Astrocyte (in vitro differentiated cells and primary cell): ENCODE results near the gene NPTN. TPM values are rescaled to one million over a fixed set of nuclear protein-coding genes. Genes with fewer than 3 reads are reported as not detected.

Experiments used
- DNase-seq: peaks from one replicate; pipeline ENCODE4 v3.0.0-alpha.2; 2010; ENCODE audit warnings: low read depth
- FAIRE-seq: peaks from 2 replicates; lab custom pipeline; 2011; peaks lifted over from hg19 to GRCh38; lab: Jason Lieb, UNC
- H2AFZ ChIP-seq: 2 replicates; pipeline ENCODE4 v1.6.0; 2012; ENCODE audit warnings: low read depth, low read length, inconsistent platforms
- H3K27ac ChIP-seq: 2 replicates; pipeline ENCODE4 v1.5.1; 2011; ENCODE audit warnings: low read depth, low read length, inconsistent platforms
- H3K27me3 ChIP-seq: 2 replicates; pipeline ENCODE4 v1.6.0; 2011; ENCODE audit warnings: low read length, inconsistent platforms; ENCODE audit not compliant: insufficient read depth
- H3K36me3 ChIP-seq: 2 replicates; pipeline ENCODE4 v1.5.1; 2011; ENCODE audit warnings: low read length, inconsistent platforms; ENCODE audit not compliant: insufficient read depth
- H3K4me1 ChIP-seq: 2 replicates; pipeline ENCODE4 v1.5.1; 2011; ENCODE audit warnings: low read length, inconsistent platforms; ENCODE audit not compliant: insufficient read depth
- H3K4me2 ChIP-seq: 2 replicates; pipeline ENCODE4 v1.6.0; 2012; ENCODE audit warnings: low read length, inconsistent platforms
- H3K4me3 ChIP-seq: 2 replicates; pipeline ENCODE4 v1.5.1; 2011; ENCODE audit warnings: low read depth, mild to moderate bottlenecking, low read length, inconsistent platforms; ENCODE audit not compliant: insufficient read depth
- H3K79me2 ChIP-seq: 2 replicates; pipeline ENCODE4 v1.6.0; 2012; ENCODE audit warnings: mild to moderate bottlenecking, low read length, inconsistent platforms; ENCODE audit not compliant: insufficient read depth
- H3K9ac ChIP-seq: 2 replicates; pipeline ENCODE4 v1.6.0; 2012; ENCODE audit warnings: mild to moderate bottlenecking, low read length, inconsistent platforms
- H3K9me3 ChIP-seq: 2 replicates; pipeline ENCODE4 v1.5.1; 2012; ENCODE audit warnings: low read depth, mild to moderate bottlenecking, low read length, inconsistent platforms; ENCODE audit not compliant: insufficient read depth
- H4K20me1 ChIP-seq: 2 replicates; pipeline ENCODE4 v1.6.0; 2012; ENCODE audit warnings: low read length, inconsistent platforms; ENCODE audit not compliant: insufficient read depth
- H3K27ac Mint-ChIP-seq: one replicate; pipeline ENCODE4 v1.8.0; 2021; ENCODE audit warnings: mild to moderate bottlenecking, mixed read lengths; ENCODE audit not compliant: unreplicated experiment
- H3K27me3 Mint-ChIP-seq: one replicate; pipeline ENCODE4 v1.8.0; 2021; ENCODE audit warnings: low read depth, mixed read lengths; ENCODE audit not compliant: unreplicated experiment
- H3K36me3 Mint-ChIP-seq: one replicate; pipeline ENCODE4 v1.8.0; 2021; ENCODE audit warnings: low read depth, mixed read lengths; ENCODE audit not compliant: unreplicated experiment
- H3K4me1 Mint-ChIP-seq: one replicate; pipeline ENCODE4 v1.8.0; 2021; ENCODE audit warnings: low read depth, mixed read lengths; ENCODE audit not compliant: unreplicated experiment
- H3K4me3 Mint-ChIP-seq: one replicate; pipeline ENCODE4 v1.8.0; 2021; ENCODE audit warnings: mild to moderate bottlenecking, moderate library complexity, mixed read lengths; ENCODE audit not compliant: unreplicated experiment
- H3K9me3 Mint-ChIP-seq: one replicate; pipeline ENCODE4 v1.8.0; 2021; ENCODE audit warnings: mild to moderate bottlenecking, mixed read lengths; ENCODE audit not compliant: unreplicated experiment
- CTCF ChIP-seq: IDR thresholded peaks from 2 replicates; pipeline ENCODE4 v1.5.1; 2011; ENCODE audit warnings: low read depth, mild to moderate bottlenecking, inconsistent platforms, low read length, moderate library complexity; ENCODE audit not compliant: insufficient read depth
- EZH2 ChIP-seq: IDR thresholded peaks from 2 replicates; pipeline ENCODE4 v1.6.1; 2012; ENCODE audit warnings: mild to moderate bottlenecking, low read length, inconsistent platforms; ENCODE audit not compliant: insufficient read depth
- total RNA-seq: library from RNA; stranded (reverse); gene quantifications from 2 replicates; pipeline ENCODE4 v1.2.1, GENCODE V29; 2021

The NPTN gene
- total RNA-seq, 1 donor from 2014 or later: 281 TPM

DNA sequence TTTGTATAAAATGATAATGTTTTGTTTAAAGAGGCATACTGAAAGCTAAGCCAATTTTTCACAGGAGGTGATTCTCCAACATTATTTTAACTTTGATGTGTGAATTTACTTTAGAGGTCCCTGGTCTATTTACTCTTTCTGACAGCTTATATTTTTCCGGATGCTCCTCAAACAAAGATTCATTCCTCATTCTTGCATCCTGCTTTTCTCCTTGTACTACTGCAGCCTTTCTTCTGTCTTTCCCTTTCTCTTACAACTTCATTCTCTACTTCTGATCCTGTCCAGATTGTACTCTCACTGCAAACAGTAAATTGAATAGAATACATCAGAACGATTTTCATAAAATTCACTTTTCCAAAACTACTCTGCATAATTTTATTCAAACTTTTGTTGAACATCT, 5.1 kb downstream of the NPTN start:
- FAIRE-seq: no peak
- no peaks in the 10 kb centered on the region for H3K27me3 Mint-ChIP-seq
- no peak overlapping the region for H3K27ac ChIP-seq
- peaks cover 39% of the 10 kb centered on the region for H3K4me1 Mint-ChIP-seq
- no peak overlapping the region for H3K27ac Mint-ChIP-seq
- H3K4me3 Mint-ChIP-seq: no peak overlapping the region
- H3K36me3 Mint-ChIP-seq: no peaks in the 10 kb centered on the region
- no peak overlapping the region for H2AFZ ChIP-seq
- no peak overlapping the region for H3K4me3 ChIP-seq
- H4K20me1 ChIP-seq: peaks cover 93% of the 10 kb centered on the region
- H3K79me2 ChIP-seq: peaks cover 97% of the 10 kb centered on the region
- no peaks in the 10 kb centered on the region for H3K36me3 ChIP-seq
- no peaks in the 10 kb centered on the region for H3K27me3 ChIP-seq
- H3K9me3 Mint-ChIP-seq: peaks cover 3% of the 10 kb centered on the region
- TF ChIP-seq EZH2 (no peak), CTCF (no peak)
- no peak overlapping the region for H3K9ac ChIP-seq
- no peak for DNase-seq
- H3K4me2 ChIP-seq: no peak overlapping the region
- H3K4me1 ChIP-seq: peaks cover 21% of the 10 kb centered on the region
- no peaks in the 10 kb centered on the region for H3K9me3 ChIP-seq

DNA sequence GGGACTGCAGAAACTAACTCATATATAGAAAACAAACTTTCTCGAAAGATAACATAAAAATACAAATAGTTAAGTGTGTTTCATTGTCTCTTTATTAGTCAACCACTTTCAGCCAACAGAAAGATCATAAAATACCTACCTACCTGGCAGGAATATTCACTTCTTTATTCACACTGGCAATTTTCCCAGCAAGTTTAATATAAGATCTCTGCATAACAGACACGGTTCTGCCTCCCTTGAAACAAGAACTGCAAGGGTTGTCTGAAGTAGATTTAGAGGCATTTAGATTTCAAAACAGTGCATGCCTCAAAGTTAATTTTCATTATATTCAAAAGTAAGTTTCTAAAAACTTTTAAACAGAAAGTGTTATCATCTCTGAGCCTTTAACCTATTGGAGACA, 7.1 kb downstream of the NPTN start:
- Histone ChIP-seq H3K4me1 (peaks cover 16% of the 10 kb centered on the region), H3K27me3 (no peaks in the 10 kb centered on the region), H4K20me1 (peaks cover 97% of the 10 kb centered on the region), H2AFZ (no peak overlapping the region), H3K36me3 (no peaks in the 10 kb centered on the region), H3K9me3 (no peaks in the 10 kb centered on the region), H3K27ac (no peak overlapping the region), H3K4me3 (no peak overlapping the region), H3K9ac (no peak overlapping the region), H3K4me2 (no peak overlapping the region), H3K79me2 (peaks cover 100% of the 10 kb centered on the region)
- no peak overlapping the region for H3K27ac Mint-ChIP-seq
- FAIRE-seq (no peak), DNase-seq (no peak)
- H3K27me3 Mint-ChIP-seq: no peaks in the 10 kb centered on the region
- TF ChIP-seq EZH2: no peak
- TF ChIP-seq CTCF: no peak
- H3K9me3 Mint-ChIP-seq: no peaks in the 10 kb centered on the region
- H3K36me3 Mint-ChIP-seq: no peaks in the 10 kb centered on the region
- no peak overlapping the region for H3K4me3 Mint-ChIP-seq
- H3K4me1 Mint-ChIP-seq: peaks cover 42% of the 10 kb centered on the region

DNA sequence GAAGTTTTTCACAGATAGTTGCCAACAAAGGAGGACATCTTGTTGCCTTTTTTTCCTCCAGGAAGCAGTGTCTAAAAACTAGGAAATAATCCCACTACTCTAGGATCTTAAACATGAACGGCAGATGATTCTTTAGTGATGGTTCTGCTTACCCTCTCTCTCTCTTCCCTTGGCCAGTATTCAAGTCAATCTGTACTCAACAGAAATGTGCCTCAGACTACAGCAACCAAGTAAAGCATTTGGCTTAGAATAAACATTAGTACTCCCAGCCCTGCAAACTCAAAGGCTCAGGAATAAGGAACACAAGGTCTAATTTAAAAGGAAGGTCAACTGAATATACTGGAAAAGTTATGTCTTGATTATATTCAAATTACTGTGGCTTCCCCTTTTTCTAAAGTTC, 8.7 kb downstream of the NPTN start:
- Mint-ChIP-seq H3K27me3 (no peaks in the 10 kb centered on the region), H3K4me1 (peaks cover 43% of the 10 kb centered on the region), H3K9me3 (no peaks in the 10 kb centered on the region), H3K36me3 (no peaks in the 10 kb centered on the region), H3K4me3 (no peak overlapping the region), H3K27ac (no peak overlapping the region)
- no peak overlapping the region for H3K27ac ChIP-seq
- no peak overlapping the region for H3K9ac ChIP-seq
- no peaks in the 10 kb centered on the region for H3K27me3 ChIP-seq
- no peaks in the 10 kb centered on the region for H3K36me3 ChIP-seq
- H3K9me3 ChIP-seq: no peaks in the 10 kb centered on the region
- TF ChIP-seq EZH2 (no peak), CTCF (no peak)
- H3K4me2 ChIP-seq: no peak overlapping the region
- peaks cover 100% of the 10 kb centered on the region for H3K79me2 ChIP-seq
- H3K4me1 ChIP-seq: peaks cover 11% of the 10 kb centered on the region
- no peak overlapping the region for H3K4me3 ChIP-seq
- FAIRE-seq: no peak
- DNase-seq: no peak
- no peak overlapping the region for H2AFZ ChIP-seq
- H4K20me1 ChIP-seq: peaks cover 96% of the 10 kb centered on the region
